HCT116 (cell line): ENCODE results near the gene IL20RA.

Experiments
- EGR1 ChIP-seq: IDR thresholded peaks from 2 replicates; pipeline ENCODE4 v1.6.1; 2012; ENCODE audit warnings: low read depth
- EZH2 ChIP-seq: fragments of 200-600 bp; sonication (generic); IDR thresholded peaks from 2 replicates; pipeline ENCODE4 v1.6.1; 2017; ENCODE audit warnings: antibody characterized with exemption, mixed run types
- EZH2phosphoT487 ChIP-seq: fragments of 200-600 bp; IDR thresholded peaks from 2 replicates; pipeline ENCODE4 v1.6.1; 2018; ENCODE audit warnings: antibody characterized with exemption, borderline replicate concordance
- POLR2A ChIP-seq: IDR thresholded peaks from 2 replicates; pipeline ENCODE4 v1.7.0; 2011; ENCODE audit warnings: borderline replicate concordance; ENCODE audit not compliant: insufficient read depth, insufficient read length; ENCODE audit errors: extremely low read depth
- POLR2AphosphoS5 ChIP-seq: IDR thresholded peaks from 2 replicates; pipeline ENCODE4 v1.6.1; 2011; ENCODE audit warnings: mild to moderate bottlenecking, low read depth, low read length, moderate library complexity
- RAD21 ChIP-seq: IDR thresholded peaks from 2 replicates; pipeline ENCODE4 v1.6.1; 2012; ENCODE audit warnings: low read depth, mild to moderate bottlenecking
- SP1 ChIP-seq: IDR thresholded peaks from 2 replicates; pipeline ENCODE4 v1.6.1; 2012; ENCODE audit warnings: low read depth
- SRF ChIP-seq: IDR thresholded peaks from 2 replicates; pipeline ENCODE4 v1.6.1; 2012; ENCODE audit warnings: low read depth
- TF ChIP-seq, protein P1 (sequence below), 3 experiments: fragments of 200-600 bp in 1 of 3; sonication (generic) in 1 of 3; IDR thresholded peaks in 2 of 3; conservative IDR thresholded peaks in 1 of 3; 2 replicates each; pipeline ENCODE4 v1.5.1; 2012 to 2017; ENCODE audit warnings: low read depth in 2 of 3, low read length in 2 of 3, antibody characterized with exemption in 1 of 3, borderline replicate concordance in 1 of 3, control low read depth in 1 of 3, mild to moderate bottlenecking in 1 of 3, mixed read lengths in 1 of 3, mixed run types in 1 of 3, moderate library complexity in 1 of 3; ENCODE audit not compliant: insufficient read depth in 1 of 3
- TF ChIP-seq, protein P2 (sequence below): IDR thresholded peaks from 2 replicates; pipeline ENCODE4 v1.6.1; 2012; ENCODE audit warnings: low read depth
- TF ChIP-seq, protein P3 (sequence below): IDR thresholded peaks from 2 replicates; pipeline ENCODE4 v1.6.1; 2012
- TF ChIP-seq, protein P4 (sequence below): IDR thresholded peaks from 2 replicates; pipeline ENCODE4 v1.6.1; 2012

DNA sequence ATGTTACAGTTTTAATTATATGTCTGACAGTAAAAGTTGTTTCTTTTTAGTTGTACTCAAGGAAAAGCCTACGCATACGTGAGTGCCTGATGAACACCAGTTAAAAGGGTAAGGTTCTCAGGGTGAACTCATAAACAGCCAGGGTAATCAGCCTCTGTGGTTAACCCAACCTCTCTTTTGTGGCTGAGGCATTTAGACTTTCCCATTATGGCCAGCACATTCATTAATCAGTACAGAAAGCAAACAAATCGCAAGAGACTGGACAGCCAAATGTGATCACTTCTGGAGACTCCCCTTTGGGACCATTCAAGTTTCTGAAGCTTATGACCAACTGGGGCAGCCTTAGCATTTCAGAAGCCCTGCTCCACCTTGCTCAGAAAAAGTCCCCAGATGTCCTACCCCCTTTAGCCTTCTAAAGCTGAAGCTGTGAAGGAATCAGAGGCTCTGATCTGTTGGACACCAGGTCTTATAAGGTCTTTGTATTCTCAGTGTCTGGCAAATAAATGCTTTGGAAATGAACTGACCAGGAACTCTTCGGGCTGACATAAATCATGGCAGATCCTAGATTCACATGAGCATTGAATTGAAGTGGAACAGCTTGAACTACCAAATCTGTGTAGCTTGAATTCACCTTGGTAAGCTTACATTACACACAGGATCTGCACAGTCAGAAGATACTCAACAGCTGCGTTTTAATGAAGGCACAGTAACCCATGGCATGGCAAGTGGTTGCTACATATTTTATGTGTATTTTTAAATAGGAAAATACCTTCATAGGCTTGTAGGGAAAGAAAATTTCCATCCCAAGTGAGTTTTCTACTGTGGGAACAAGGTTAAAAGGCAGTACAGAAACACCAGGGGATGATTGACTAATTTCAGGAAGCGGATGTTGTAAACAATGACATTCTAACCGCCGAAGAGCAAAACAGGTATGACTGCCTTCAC, 18.7 kb downstream of the IL20RA start:
- TF ChIP-seq, protein P1, sequence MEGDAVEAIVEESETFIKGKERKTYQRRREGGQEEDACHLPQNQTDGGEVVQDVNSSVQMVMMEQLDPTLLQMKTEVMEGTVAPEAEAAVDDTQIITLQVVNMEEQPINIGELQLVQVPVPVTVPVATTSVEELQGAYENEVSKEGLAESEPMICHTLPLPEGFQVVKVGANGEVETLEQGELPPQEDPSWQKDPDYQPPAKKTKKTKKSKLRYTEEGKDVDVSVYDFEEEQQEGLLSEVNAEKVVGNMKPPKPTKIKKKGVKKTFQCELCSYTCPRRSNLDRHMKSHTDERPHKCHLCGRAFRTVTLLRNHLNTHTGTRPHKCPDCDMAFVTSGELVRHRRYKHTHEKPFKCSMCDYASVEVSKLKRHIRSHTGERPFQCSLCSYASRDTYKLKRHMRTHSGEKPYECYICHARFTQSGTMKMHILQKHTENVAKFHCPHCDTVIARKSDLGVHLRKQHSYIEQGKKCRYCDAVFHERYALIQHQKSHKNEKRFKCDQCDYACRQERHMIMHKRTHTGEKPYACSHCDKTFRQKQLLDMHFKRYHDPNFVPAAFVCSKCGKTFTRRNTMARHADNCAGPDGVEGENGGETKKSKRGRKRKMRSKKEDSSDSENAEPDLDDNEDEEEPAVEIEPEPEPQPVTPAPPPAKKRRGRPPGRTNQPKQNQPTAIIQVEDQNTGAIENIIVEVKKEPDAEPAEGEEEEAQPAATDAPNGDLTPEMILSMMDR (IDR thresholded peaks at IDR 0.05 in 2 of 3, conservative IDR thresholded peaks at IDR 0.05 in 1 of 3; ENCODE audit: borderline replicate concordance in 1 of 3, insufficient read depth in 1 of 3, low read depth in 2 of 3, low read length in 2 of 3): no peak
- TF ChIP-seq POLR2AphosphoS5 (no peak), POLR2A (no peak), RAD21 (no peak), EGR1 (no peak), EZH2 (no peak), EZH2phosphoT487 (no peak), SP1 (no peak), SRF (no peak)
- TF ChIP-seq, protein P2, sequence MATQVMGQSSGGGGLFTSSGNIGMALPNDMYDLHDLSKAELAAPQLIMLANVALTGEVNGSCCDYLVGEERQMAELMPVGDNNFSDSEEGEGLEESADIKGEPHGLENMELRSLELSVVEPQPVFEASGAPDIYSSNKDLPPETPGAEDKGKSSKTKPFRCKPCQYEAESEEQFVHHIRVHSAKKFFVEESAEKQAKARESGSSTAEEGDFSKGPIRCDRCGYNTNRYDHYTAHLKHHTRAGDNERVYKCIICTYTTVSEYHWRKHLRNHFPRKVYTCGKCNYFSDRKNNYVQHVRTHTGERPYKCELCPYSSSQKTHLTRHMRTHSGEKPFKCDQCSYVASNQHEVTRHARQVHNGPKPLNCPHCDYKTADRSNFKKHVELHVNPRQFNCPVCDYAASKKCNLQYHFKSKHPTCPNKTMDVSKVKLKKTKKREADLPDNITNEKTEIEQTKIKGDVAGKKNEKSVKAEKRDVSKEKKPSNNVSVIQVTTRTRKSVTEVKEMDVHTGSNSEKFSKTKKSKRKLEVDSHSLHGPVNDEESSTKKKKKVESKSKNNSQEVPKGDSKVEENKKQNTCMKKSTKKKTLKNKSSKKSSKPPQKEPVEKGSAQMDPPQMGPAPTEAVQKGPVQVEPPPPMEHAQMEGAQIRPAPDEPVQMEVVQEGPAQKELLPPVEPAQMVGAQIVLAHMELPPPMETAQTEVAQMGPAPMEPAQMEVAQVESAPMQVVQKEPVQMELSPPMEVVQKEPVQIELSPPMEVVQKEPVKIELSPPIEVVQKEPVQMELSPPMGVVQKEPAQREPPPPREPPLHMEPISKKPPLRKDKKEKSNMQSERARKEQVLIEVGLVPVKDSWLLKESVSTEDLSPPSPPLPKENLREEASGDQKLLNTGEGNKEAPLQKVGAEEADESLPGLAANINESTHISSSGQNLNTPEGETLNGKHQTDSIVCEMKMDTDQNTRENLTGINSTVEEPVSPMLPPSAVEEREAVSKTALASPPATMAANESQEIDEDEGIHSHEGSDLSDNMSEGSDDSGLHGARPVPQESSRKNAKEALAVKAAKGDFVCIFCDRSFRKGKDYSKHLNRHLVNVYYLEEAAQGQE: no peak
- TF ChIP-seq, protein P3, sequence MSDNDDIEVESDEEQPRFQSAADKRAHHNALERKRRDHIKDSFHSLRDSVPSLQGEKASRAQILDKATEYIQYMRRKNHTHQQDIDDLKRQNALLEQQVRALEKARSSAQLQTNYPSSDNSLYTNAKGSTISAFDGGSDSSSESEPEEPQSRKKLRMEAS: no peak
- TF ChIP-seq, protein P4, sequence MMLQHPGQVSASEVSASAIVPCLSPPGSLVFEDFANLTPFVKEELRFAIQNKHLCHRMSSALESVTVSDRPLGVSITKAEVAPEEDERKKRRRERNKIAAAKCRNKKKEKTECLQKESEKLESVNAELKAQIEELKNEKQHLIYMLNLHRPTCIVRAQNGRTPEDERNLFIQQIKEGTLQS: no peak
